ENCODE results near the gene NSFL1C.

- TF ChIP-seq CTCF (IDR thresholded peaks at IDR 0.05; ENCODE audit: low read depth, low read length, poor library complexity, severe bottlenecking) (no peak), EZH2phosphoT487 (IDR thresholded peaks at IDR 0.05; ENCODE audit: borderline replicate concordance, low read length) (no peak)
Measured at GRCh38 chr20:1477896-1478490, 11.3 kb upstream of the NSFL1C start.

Measured in DOHH2 (cell line).